Upper lobe of left lung (tissue), 4 donors: ENCODE data around the gene PPIP5K1.
"Not testable (repeated sequence)": the region's sequence is repeated elsewhere in the genome, so short reads cannot be mapped to it uniquely, and the experiment has no call there.

Source experiments
- POLR2A ChIP-seq, 4 donors: fragments of 450-650 bp; IDR thresholded peaks; one replicate each; pipeline ENCODE4 v1.5.1; 2016 to 2017; ENCODE audit warnings: antibody characterized with exemption in 4 of 4, mild to moderate bottlenecking in 2 of 4
- TF ChIP-seq, protein P1 (sequence below), 6 experiments: fragments of 450-650 bp in 4 of 6; fragments of 200-600 bp in 2 of 6; sonication (generic) in 2 of 6; IDR thresholded peaks; one replicate each; pipeline ENCODE4 v1.5.1; 2016 to 2019; ENCODE audit warnings: antibody characterized with exemption in 6 of 6

DNA sequence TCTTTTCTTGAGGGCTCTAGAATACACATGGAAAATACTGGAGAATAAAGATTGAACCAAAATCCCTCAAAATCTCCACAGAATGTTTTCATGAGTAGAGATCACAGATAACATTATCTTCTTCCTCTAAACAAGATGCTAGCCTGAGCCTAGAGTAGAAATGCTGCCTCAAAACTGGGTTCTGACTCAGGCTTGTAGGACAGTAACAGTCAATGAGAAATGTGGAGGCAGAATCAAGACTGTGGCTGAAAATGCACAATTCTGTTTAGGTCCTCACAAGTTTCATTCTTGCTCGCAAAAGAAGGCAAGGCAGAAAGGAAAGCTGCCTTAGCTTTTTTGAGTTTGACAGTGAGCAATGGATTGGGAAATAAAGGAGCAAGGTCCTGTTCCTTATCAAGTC, 15.4 kb downstream of the PPIP5K1 start:
- TF ChIP-seq, protein P1, sequence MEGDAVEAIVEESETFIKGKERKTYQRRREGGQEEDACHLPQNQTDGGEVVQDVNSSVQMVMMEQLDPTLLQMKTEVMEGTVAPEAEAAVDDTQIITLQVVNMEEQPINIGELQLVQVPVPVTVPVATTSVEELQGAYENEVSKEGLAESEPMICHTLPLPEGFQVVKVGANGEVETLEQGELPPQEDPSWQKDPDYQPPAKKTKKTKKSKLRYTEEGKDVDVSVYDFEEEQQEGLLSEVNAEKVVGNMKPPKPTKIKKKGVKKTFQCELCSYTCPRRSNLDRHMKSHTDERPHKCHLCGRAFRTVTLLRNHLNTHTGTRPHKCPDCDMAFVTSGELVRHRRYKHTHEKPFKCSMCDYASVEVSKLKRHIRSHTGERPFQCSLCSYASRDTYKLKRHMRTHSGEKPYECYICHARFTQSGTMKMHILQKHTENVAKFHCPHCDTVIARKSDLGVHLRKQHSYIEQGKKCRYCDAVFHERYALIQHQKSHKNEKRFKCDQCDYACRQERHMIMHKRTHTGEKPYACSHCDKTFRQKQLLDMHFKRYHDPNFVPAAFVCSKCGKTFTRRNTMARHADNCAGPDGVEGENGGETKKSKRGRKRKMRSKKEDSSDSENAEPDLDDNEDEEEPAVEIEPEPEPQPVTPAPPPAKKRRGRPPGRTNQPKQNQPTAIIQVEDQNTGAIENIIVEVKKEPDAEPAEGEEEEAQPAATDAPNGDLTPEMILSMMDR (IDR thresholded peaks at IDR 0.05) = not testable (repeated sequence)
- not testable (repeated sequence) for TF ChIP-seq POLR2A (IDR thresholded peaks at IDR 0.05)
